SJCRH30 (cell line): ENCODE results near the gene MPC2. TPM values are rescaled to one million over a fixed set of nuclear protein-coding genes. Genes with fewer than 3 reads are reported as not detected.
"Not testable (repeated sequence)": the region's sequence is repeated elsewhere in the genome, so short reads cannot be mapped to it uniquely, and the experiment has no call there.

Source experiments
- DNase-seq, 2 experiments: peaks; one replicate each; pipeline ENCODE4 v3.0.0-alpha.2; 2015 to 2020
- H3K27ac ChIP-seq: fragments of 250-450 bp; sonication (Bioruptor Pico); 2 replicates; pipeline ENCODE4 v1.5.1; 2020; ENCODE audit warnings: mild to moderate bottlenecking, moderate library complexity
- H3K27me3 ChIP-seq: fragments of 250-450 bp; sonication (Bioruptor Pico); 2 replicates; pipeline ENCODE4 v1.5.1; 2020; ENCODE audit warnings: mild to moderate bottlenecking, moderate library complexity
- H3K36me3 ChIP-seq: fragments of 250-450 bp; sonication (Bioruptor Pico); 2 replicates; pipeline ENCODE4 v1.5.1; 2020; ENCODE audit warnings: mild to moderate bottlenecking, moderate library complexity
- H3K4me1 ChIP-seq: fragments of 250-450 bp; sonication (Bioruptor Pico); 2 replicates; pipeline ENCODE4 v1.5.1; 2020; ENCODE audit warnings: mild to moderate bottlenecking, moderate library complexity
- H3K4me3 ChIP-seq: fragments of 250-450 bp; sonication (Bioruptor Pico); 2 replicates; pipeline ENCODE4 v1.5.1; 2020; ENCODE audit warnings: mild to moderate bottlenecking, moderate library complexity
- H3K9me3 ChIP-seq: fragments of 250-450 bp; sonication (Bioruptor Pico); replicated peaks from 2 replicates; pipeline ENCODE4 v1.5.1; 2020; ENCODE audit warnings: mild to moderate bottlenecking, moderate library complexity
- total RNA-seq: library from RNA; depleted of rRNA; stranded (reverse); fragments of >200 nt; shearing (Covaris generic); gene quantifications from 2 replicates; pipeline ENCODE4 v1.2.3, GENCODE V29; 2014

Gene MPC2
- total RNA-seq, 1 experiment from 2014 or later: 41.2 TPM

- DNase-seq: peak; percentile 36 to 61
- Histone ChIP-seq H3K9me3 (no peaks in the 10 kb centered on the region), H3K27ac (peak overlapping the region; percentile 71)
These were observed 32.2 kb downstream of the MPC2 start for GRCh38 chr1:167904652-167905130.

DNA sequence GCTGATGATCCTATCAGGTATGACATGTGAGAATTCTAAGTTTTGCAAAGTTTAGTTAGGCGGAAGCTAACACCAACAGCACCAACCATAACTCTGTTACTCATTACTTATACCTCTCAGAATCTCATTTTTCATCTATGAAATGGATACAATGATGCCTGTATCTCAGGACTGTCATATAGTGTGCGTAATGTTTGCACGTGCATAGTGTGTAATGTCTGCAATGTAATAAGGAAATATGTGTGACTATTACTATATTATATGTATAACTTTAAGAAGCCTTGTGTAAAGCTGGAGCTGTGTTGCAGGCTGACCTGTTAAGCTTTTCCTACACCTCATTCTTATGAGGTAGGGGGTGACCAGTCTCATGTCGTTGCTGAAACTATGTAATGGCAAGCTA lies 36.0 kb downstream of the MPC2 start:
- H3K27me3 ChIP-seq: no peaks in the 10 kb centered on the region
- H3K9me3 ChIP-seq: no peaks in the 10 kb centered on the region
- H3K27ac ChIP-seq: no peak overlapping the region
- H3K36me3 ChIP-seq: no peaks in the 10 kb centered on the region
- peaks cover 17% of the 10 kb centered on the region for H3K4me1 ChIP-seq
- H3K4me3 ChIP-seq: no peak overlapping the region
- DNase-seq: no peak

More at GRCh38 chr1:167904652-167905130, 32.2 kb downstream of the MPC2 start:
- Histone ChIP-seq H3K4me3 (0 out of 2 replicates have a peak overlapping the region, but pooled peaks have one; percentile 9), H3K27me3 (no peaks in the 10 kb centered on the region), H3K36me3 (no peaks in the 10 kb centered on the region), H3K4me1 (peaks cover 19% of the 10 kb centered on the region)

GRCh38 chr1:167899253-167899681 lies 37.6 kb downstream of the MPC2 start:
- Histone ChIP-seq H3K9me3 (no peaks in the 10 kb centered on the region), H3K4me1 (peaks cover under 1% of the 10 kb centered on the region; the same call in 1 of the 2 replicates), H3K27ac (no peak overlapping the region), H3K27me3 (no peaks in the 10 kb centered on the region), H3K36me3 (no peaks in the 10 kb centered on the region), H3K4me3 (no peak overlapping the region)
- DNase-seq: no peak

DNA sequence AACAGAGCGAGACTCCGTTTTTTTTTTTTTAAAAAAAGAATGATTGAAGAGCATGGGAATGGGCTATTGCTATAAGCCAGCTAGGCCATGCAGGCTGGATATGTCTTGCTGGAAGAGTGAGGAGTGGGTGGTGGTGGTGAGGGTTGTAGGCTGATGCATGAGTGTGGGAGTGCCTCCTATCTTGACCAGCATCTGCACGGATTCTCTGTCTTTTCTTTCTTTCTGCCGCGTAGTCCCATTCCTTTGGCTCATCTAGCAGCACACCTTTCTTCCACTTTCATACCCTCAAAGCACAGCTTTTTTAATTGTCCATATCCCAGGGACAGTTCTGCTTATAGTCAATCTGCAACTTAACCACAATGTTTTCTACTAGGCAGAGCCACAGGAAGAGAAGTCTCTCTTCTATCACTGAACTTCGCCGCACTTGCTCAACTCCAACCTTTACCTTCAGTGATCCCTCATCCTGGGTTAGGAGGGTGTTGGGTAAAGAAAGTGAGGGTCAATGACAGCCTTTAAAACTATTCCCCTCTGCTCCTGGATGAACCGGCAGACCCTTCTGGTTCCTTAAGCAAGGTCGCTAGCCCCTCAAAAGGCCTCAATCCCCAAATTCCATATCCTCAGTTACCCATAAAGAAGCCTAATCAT lies 38.2 kb downstream of the MPC2 start:
- no peaks in the 10 kb centered on the region for H3K9me3 ChIP-seq
- no peaks in the 10 kb centered on the region; the same call in 1 of the 2 replicates for H3K4me1 ChIP-seq
- H3K4me3 ChIP-seq: no peak overlapping the region

DNA sequence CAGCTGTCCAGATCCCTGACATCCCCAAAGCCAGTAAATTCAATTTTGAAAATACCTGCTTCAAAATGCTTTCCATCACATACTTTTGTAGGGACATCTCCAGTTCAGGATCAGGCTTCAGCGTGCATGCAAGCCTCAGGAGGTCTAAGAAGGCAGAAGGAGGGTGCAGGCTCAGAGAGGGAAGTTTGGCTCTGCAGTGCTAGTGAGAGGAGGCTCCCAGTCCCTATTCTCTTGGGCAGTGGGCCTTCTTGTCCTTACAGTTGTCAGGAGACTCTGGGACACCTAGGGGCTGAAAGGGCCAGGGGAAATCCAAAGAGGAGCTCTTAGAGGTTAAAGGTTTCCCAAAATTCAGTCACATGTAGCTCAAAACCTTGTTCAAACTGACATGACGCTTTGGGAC lies 43.1 kb downstream of the MPC2 start:
- Histone ChIP-seq H3K4me3 (no peak overlapping the region), H3K27ac (no peak overlapping the region), H3K9me3 (no peaks in the 10 kb centered on the region), H3K36me3 (no peaks in the 10 kb centered on the region), H3K4me1 (no peaks in the 10 kb centered on the region), H3K27me3 (no peaks in the 10 kb centered on the region)
- DNase-seq: no peak

More for the DNA sequence above, 38.2 kb downstream of the MPC2 start:
- no peak for DNase-seq
- no peaks in the 10 kb centered on the region for H3K36me3 ChIP-seq
- no peaks in the 10 kb centered on the region for H3K27me3 ChIP-seq
- H3K27ac ChIP-seq: no peak overlapping the region

- H3K36me3 ChIP-seq: no peaks in the 10 kb centered on the region
- H3K27ac ChIP-seq: no peak overlapping the region
- no peaks in the 10 kb centered on the region for H3K4me1 ChIP-seq
- H3K27me3 ChIP-seq: no peaks in the 10 kb centered on the region
- H3K4me3 ChIP-seq: no peak overlapping the region
- H3K9me3 ChIP-seq: no peaks in the 10 kb centered on the region; the same call in 1 of the 2 replicates
- DNase-seq: no peak
These were observed 46.5 kb downstream of the MPC2 start for GRCh38 chr1:167890400-167890799.

DNA sequence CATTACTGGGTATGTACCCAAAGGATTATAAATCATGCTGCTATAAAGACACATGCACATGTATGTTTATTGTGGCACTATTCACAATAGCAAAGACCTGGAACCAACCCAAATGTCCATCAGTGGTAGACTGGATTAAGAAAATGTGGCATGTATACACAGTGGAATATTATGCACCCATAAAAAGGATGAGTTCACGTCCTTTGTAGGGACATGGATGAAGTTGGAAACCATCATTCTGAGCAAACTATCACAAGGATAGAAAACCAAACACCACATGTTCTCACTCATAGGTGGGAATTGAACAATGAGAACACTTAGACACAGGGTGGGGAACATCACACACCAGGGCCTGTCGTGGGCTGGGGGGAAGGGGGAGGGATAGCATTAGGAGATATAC lies 49.7 kb downstream of the MPC2 start:
- H3K9me3 ChIP-seq, DNase-seq, H3K27me3 ChIP-seq, H3K4me1 ChIP-seq, H3K4me3 ChIP-seq, H3K27ac ChIP-seq, H3K36me3 ChIP-seq: not testable (repeated sequence)

GRCh38 chr1:167882376-167882775 lies 54.5 kb downstream of the MPC2 start:
- H3K9me3 ChIP-seq: no peaks in the 10 kb centered on the region; the same call in 1 of the 2 replicates
- H3K4me3 ChIP-seq: no peak overlapping the region
- H3K27me3 ChIP-seq: no peaks in the 10 kb centered on the region
- H3K36me3 ChIP-seq: no peaks in the 10 kb centered on the region
- H3K27ac ChIP-seq: no peak overlapping the region
- no peaks in the 10 kb centered on the region for H3K4me1 ChIP-seq
- DNase-seq: no peak

GRCh38 chr1:167881786-167882185 lies 55.1 kb downstream of the MPC2 start:
- DNase-seq: no peak
- H3K4me3 ChIP-seq: no peak overlapping the region
- no peaks in the 10 kb centered on the region for H3K27me3 ChIP-seq
- H3K36me3 ChIP-seq: no peaks in the 10 kb centered on the region
- no peaks in the 10 kb centered on the region for H3K4me1 ChIP-seq
- H3K27ac ChIP-seq: no peak overlapping the region
- no peaks in the 10 kb centered on the region; the same call in 1 of the 2 replicates for H3K9me3 ChIP-seq

GRCh38 chr1:167881069-167881468 lies 55.8 kb downstream of the MPC2 start:
- no peak overlapping the region for H3K4me3 ChIP-seq
- H3K36me3 ChIP-seq: no peaks in the 10 kb centered on the region
- no peaks in the 10 kb centered on the region for H3K27me3 ChIP-seq
- DNase-seq: no peak
- H3K9me3 ChIP-seq: no peaks in the 10 kb centered on the region; the same call in 1 of the 2 replicates
- H3K4me1 ChIP-seq: no peaks in the 10 kb centered on the region
- no peak overlapping the region for H3K27ac ChIP-seq

DNA sequence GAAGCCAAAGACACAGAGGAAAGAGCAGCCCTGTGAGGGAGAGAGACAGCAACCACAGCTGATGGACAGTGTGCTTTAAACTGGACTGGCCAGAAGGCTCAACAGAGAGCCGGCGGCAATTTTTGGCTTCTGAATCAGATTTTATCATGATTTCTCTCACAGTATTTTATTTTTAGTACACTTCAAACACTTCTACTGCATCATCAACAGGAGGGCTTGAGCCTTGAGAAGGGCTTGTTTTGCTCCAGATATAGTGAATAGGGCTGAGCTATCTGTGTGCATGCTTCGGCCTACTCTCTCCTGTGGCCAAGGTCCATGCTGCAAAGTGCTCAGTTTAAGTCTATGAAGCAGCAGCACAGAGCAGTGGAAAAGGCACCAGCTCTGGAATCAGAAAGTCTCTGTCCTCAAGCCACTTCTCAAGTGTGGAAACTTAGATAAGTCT lies 56.3 kb downstream of the MPC2 start:
- Histone ChIP-seq H3K4me1 (peaks cover under 1% of the 10 kb centered on the region; the same call in 1 of the 2 replicates), H3K4me3 (no peak overlapping the region), H3K27ac (no peak overlapping the region), H3K9me3 (no peaks in the 10 kb centered on the region), H3K27me3 (no peaks in the 10 kb centered on the region), H3K36me3 (no peaks in the 10 kb centered on the region)
- no peak for DNase-seq

- Histone ChIP-seq H3K36me3 (no peaks in the 10 kb centered on the region), H3K4me3 (no peak overlapping the region), H3K9me3 (no peaks in the 10 kb centered on the region), H3K4me1 (peaks cover 3% of the 10 kb centered on the region; the same call in 1 of the 2 replicates), H3K27ac (no peak overlapping the region), H3K27me3 (no peaks in the 10 kb centered on the region)
- DNase-seq: no peak
These were observed 57.4 kb downstream of the MPC2 start for GRCh38 chr1:167879508-167879907.

GRCh38 chr1:167878372-167879160 lies 58.3 kb downstream of the MPC2 start:
- peaks cover 3% of the 10 kb centered on the region; the same call in 1 of the 2 replicates for H3K4me1 ChIP-seq
- H3K9me3 ChIP-seq: no peaks in the 10 kb centered on the region
- no peak overlapping the region for H3K4me3 ChIP-seq
- no peak for DNase-seq
- H3K36me3 ChIP-seq: no peaks in the 10 kb centered on the region
- no peak overlapping the region for H3K27ac ChIP-seq
- no peaks in the 10 kb centered on the region for H3K27me3 ChIP-seq

DNA sequence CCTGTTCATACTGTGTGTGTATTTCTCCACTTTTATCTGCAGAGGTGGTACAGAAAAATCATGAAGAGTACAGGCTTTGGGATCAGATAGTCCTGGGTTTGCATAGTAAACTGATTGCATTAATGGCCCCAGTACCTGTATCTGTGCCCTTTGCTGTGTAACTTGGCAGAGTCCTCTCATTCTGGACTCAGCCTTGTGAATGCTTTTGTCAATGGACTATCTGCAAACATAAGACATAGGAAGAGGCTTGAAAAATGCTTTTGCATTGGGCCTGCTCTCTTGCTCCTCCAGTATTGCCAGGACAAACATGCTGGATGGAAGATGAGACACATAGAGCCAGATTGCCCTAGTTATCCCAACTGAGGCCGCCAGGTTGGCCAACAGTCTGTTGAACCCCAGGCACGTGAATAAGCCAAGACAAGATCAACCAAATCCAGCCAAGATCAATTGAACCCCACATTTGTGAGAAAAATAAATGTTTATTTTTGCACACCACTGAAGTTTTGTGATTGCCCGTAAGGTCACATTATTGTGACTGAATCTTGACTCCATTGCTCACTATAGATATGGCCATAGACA lies 60.2 kb downstream of the MPC2 start:
- peaks cover 3% of the 10 kb centered on the region; the same call in 1 of the 2 replicates for H3K4me1 ChIP-seq
- no peaks in the 10 kb centered on the region for H3K36me3 ChIP-seq
- no peaks in the 10 kb centered on the region for H3K9me3 ChIP-seq
- no peak for DNase-seq
- H3K27ac ChIP-seq: no peak overlapping the region
- H3K27me3 ChIP-seq: no peaks in the 10 kb centered on the region
- H3K4me3 ChIP-seq: no peak overlapping the region

GRCh38 chr1:167871331-167871730 lies 65.5 kb downstream of the MPC2 start:
- H3K27me3 ChIP-seq: no peaks in the 10 kb centered on the region
- no peaks in the 10 kb centered on the region for H3K36me3 ChIP-seq
- H3K27ac ChIP-seq: no peak overlapping the region
- H3K9me3 ChIP-seq: no peaks in the 10 kb centered on the region
- DNase-seq: no peak
- peaks cover 7% of the 10 kb centered on the region; the same call in 1 of the 2 replicates for H3K4me1 ChIP-seq
- no peak overlapping the region for H3K4me3 ChIP-seq
